Caco-2 (cell line): ENCODE results near the gene ZPBP2. TPM values are rescaled to one million over a fixed set of nuclear protein-coding genes. Genes with fewer than 3 reads are reported as not detected.
A peak's percentile ranks its signal among the peaks of the same experiment; 100 is the strongest.

Experiments used
- BruUV-seq: library from RNA; stranded (reverse); fragments of 400-500 nt; replicated peaks from 2 replicates; lab custom pipeline; 2021; lab: Mats Ljungman, UMichigan
- CTCF ChIA-PET: fragments of 300-600 bp; sonication (Branson Sonifier 250); formaldehyde crosslinking; loops from one replicate; lab custom pipeline; 2022; ENCODE audit warnings: antibody characterized with exemption; lab: Charles Lee
- POLR2A ChIA-PET: fragments of 300-600 bp; sonication (Branson Sonifier 250); formaldehyde crosslinking; loops from one replicate; lab custom pipeline; 2022; ENCODE audit warnings: antibody characterized with exemption; lab: Charles Lee
- DNase-seq, 2 experiments: peaks; one replicate each; pipeline versions ENCODE4 v3.0.0 to v3.0.0-alpha.2; 2020 to 2022
- H3K27me3 ChIP-seq: replicated peaks from 2 replicates; pipeline ENCODE4 v1.6.0; 2011; ENCODE audit warnings: low read length; ENCODE audit not compliant: control insufficient read depth, insufficient read depth
- H3K36me3 ChIP-seq: 2 replicates; pipeline ENCODE4 v1.5.1; 2011; ENCODE audit warnings: low read length; ENCODE audit not compliant: control insufficient read depth, insufficient read depth
- H3K4me1 ChIP-seq: fragments of 250-450 bp; sonication (Bioruptor Pico); 2 replicates; pipeline ENCODE4 v1.5.1; 2020; ENCODE audit warnings: mild to moderate bottlenecking
- H3K4me3 ChIP-seq: 2 replicates; pipeline ENCODE4 v1.5.1; 2011; ENCODE audit warnings: low read depth, mild to moderate bottlenecking, control low read depth, low read length
- H3K9me3 ChIP-seq: fragments of 250-450 bp; sonication (Bioruptor Pico); 2 replicates; pipeline ENCODE4 v1.5.1; 2020; ENCODE audit warnings: mild to moderate bottlenecking, moderate library complexity
- H3K27ac Mint-ChIP-seq: one replicate; pipeline ENCODE4 v1.8.0; 2022; ENCODE audit warnings: mixed read lengths; ENCODE audit not compliant: unreplicated experiment
- H3K27me3 Mint-ChIP-seq: one replicate; pipeline ENCODE4 v1.8.0; 2022; ENCODE audit warnings: mixed read lengths; ENCODE audit not compliant: insufficient read depth, unreplicated experiment
- H3K36me3 Mint-ChIP-seq: one replicate; pipeline ENCODE4 v1.8.0; 2022; ENCODE audit warnings: mild to moderate bottlenecking, mixed read lengths; ENCODE audit not compliant: insufficient read depth, unreplicated experiment
- H3K4me1 Mint-ChIP-seq: one replicate; pipeline ENCODE4 v1.8.0; 2022; ENCODE audit warnings: low read depth, mixed read lengths; ENCODE audit not compliant: unreplicated experiment
- H3K4me3 Mint-ChIP-seq: one replicate; pipeline ENCODE4 v1.8.0; 2022; ENCODE audit warnings: mild to moderate bottlenecking, moderate library complexity, mixed read lengths; ENCODE audit not compliant: unreplicated experiment
- H3K9me3 Mint-ChIP-seq: one replicate; pipeline ENCODE4 v1.8.0; 2022; ENCODE audit warnings: mixed read lengths; ENCODE audit not compliant: unreplicated experiment
- CTCF ChIP-seq, 2 experiments: fragments of 200-600 bp in 1 of 2; IDR thresholded peaks; 1 replicate in 1 of 2; 2 replicates in 1 of 2; pipeline versions ENCODE4 v1.5.1 to v1.8.0; 2011 to 2022; ENCODE audit warnings: antibody characterized with exemption in 1 of 2, control low read depth in 1 of 2, inconsistent platforms in 1 of 2, low read depth in 1 of 2, low read length in 1 of 2, mild to moderate bottlenecking in 1 of 2, moderate library complexity in 1 of 2; ENCODE audit not compliant: insufficient read depth in 1 of 2, severe bottlenecking in 1 of 2, unreplicated experiment in 1 of 2
- intact Hi-C: fragments of 100-400 bp; cut with micrococcal nuclease; formaldehyde crosslinking; loops from one replicate; pipeline ENCODE4 v1.10.0; 2022; ENCODE audit not compliant: unreplicated experiment
- total RNA-seq: library from RNA; stranded (reverse); gene quantifications from 2 replicates; pipeline ENCODE4 v1.2.3, GENCODE V29; 2022

The ZPBP2 gene
- total RNA-seq, 1 experiment from 2014 or later = not detected

GRCh38 chr17:39887078-39887477 is 19.1 kb downstream of the ZPBP2 start:
- DNase-seq = no peak
- BruUV-seq = no TSS peak
- Mint-ChIP-seq H3K27me3 (no peaks in the 10 kb centered on the region), H3K4me3 (no peak overlapping the region), H3K4me1 (peaks cover 12% of the 10 kb centered on the region), H3K36me3 (no peaks in the 10 kb centered on the region), H3K9me3 (no peaks in the 10 kb centered on the region), H3K27ac (no peak overlapping the region)
- Histone ChIP-seq H3K9me3 (no peaks in the 10 kb centered on the region), H3K4me1 (peaks cover 15% of the 10 kb centered on the region), H3K27me3 (no peaks in the 10 kb centered on the region), H3K36me3 (no peaks in the 10 kb centered on the region), H3K4me3 (no peak overlapping the region)
- TF ChIP-seq CTCF (IDR thresholded peaks at IDR 0.05; ENCODE audit: insufficient read depth in 1 of 2, low read depth in 1 of 2, low read length in 1 of 2, severe bottlenecking in 1 of 2, unreplicated experiment in 1 of 2) = no peak
- ChIA-PET CTCF (no interaction called here), POLR2A (no interaction called here)
- intact Hi-C loops = no loop called here

- no peaks in the 10 kb centered on the region for H3K36me3 Mint-ChIP-seq
- Histone ChIP-seq H3K4me3 (no peak overlapping the region), H3K36me3 (no peaks in the 10 kb centered on the region), H3K4me1 (peaks cover 15% of the 10 kb centered on the region), H3K9me3 (no peaks in the 10 kb centered on the region), H3K27me3 (no peaks in the 10 kb centered on the region)
- H3K4me3 Mint-ChIP-seq = no peak overlapping the region
- no peak overlapping the region for H3K27ac Mint-ChIP-seq
- no TSS peak for BruUV-seq
- ChIA-PET CTCF (no interaction called here), POLR2A (interaction anchor here (0.8 kb wide), 1 partner anchor 91 kb away, joined by 4 read pairs; the partner anchor contains the start of gene PSMD3)
- peak in 1 of 2 experiments; percentile 38 for DNase-seq
- H3K4me1 Mint-ChIP-seq = peaks cover 12% of the 10 kb centered on the region
- H3K27me3 Mint-ChIP-seq = no peaks in the 10 kb centered on the region
- no peak for TF ChIP-seq CTCF (IDR thresholded peaks at IDR 0.05; ENCODE audit: insufficient read depth in 1 of 2, low read depth in 1 of 2, low read length in 1 of 2, severe bottlenecking in 1 of 2, unreplicated experiment in 1 of 2)
- intact Hi-C loops = no loop called here
- no peaks in the 10 kb centered on the region for H3K9me3 Mint-ChIP-seq
These were observed 21.2 kb downstream of the ZPBP2 start for GRCh38 chr17:39889200-39889599.

GRCh38 chr17:39894681-39895376 is 26.8 kb downstream of the ZPBP2 start:
- no peaks in the 10 kb centered on the region for H3K36me3 ChIP-seq
- no peaks in the 10 kb centered on the region for H3K9me3 ChIP-seq
- H3K4me1 ChIP-seq = peaks cover 3% of the 10 kb centered on the region
- Mint-ChIP-seq H3K4me3 (no peak overlapping the region), H3K27me3 (no peaks in the 10 kb centered on the region), H3K27ac (no peak overlapping the region), H3K9me3 (no peaks in the 10 kb centered on the region), H3K4me1 (peaks cover 1% of the 10 kb centered on the region), H3K36me3 (no peaks in the 10 kb centered on the region)
- H3K27me3 ChIP-seq = no peaks in the 10 kb centered on the region
- H3K4me3 ChIP-seq = no peak overlapping the region
- DNase-seq = no peak
- no peak for TF ChIP-seq CTCF (IDR thresholded peaks at IDR 0.05; ENCODE audit: insufficient read depth in 1 of 2, low read depth in 1 of 2, low read length in 1 of 2, severe bottlenecking in 1 of 2, unreplicated experiment in 1 of 2)
- no TSS peak for BruUV-seq
- intact Hi-C loops = no loop called here
- CTCF ChIA-PET = interaction anchor here (0.9 kb wide), 1 partner anchor 10 kb away, joined by 3 read pairs; no protein-coding TSS in a partner anchor
- POLR2A ChIA-PET = no interaction called here
